GM13976 (cell line): Measurements from ENCODE around the gene THSD4.
"Not testable (repeated sequence)": the region's sequence is repeated elsewhere in the genome, so short reads cannot be mapped to it uniquely, and the experiment has no call there.

Experiments
- DNase-seq: peaks from one replicate; pipeline ENCODE4 v3.0.0; 2012; ENCODE audit warnings: low spot score
- CTCF ChIP-seq: IDR thresholded peaks from 2 replicates; pipeline ENCODE4 v1.5.1; 2012; ENCODE audit warnings: borderline replicate concordance, mild to moderate bottlenecking; ENCODE audit not compliant: insufficient read depth; ENCODE audit errors: extremely low read depth, missing control alignments, control extremely low read depth
- in situ Hi-C: fragments of 300-500 bp; cut with MboI; formaldehyde crosslinking; loops from one replicate; pipeline ENCODE4 v1.12.0; 2022; ENCODE audit warnings: low sequenced_read_pairs, mixed read lengths, inconsistent platforms; ENCODE audit not compliant: unreplicated experiment

THSD4 gene

GRCh38 chr15:71160976-71161375, 45.7 kb downstream of the THSD4 start:
- in situ Hi-C loops = no loop called here
- DNase-seq = no peak
- no peak for TF ChIP-seq CTCF

GRCh38 chr15:71162309-71162708, 47.0 kb downstream of the THSD4 start:
- in situ Hi-C loops = no loop called here
- no peak for TF ChIP-seq CTCF
- DNase-seq = no peak

- in situ Hi-C loops, DNase-seq: not testable (repeated sequence)
Observed at GRCh38 chr15:71164606-71165005, 49.3 kb downstream of the THSD4 start.

- no peak for TF ChIP-seq CTCF
- in situ Hi-C loops = no loop called here
- DNase-seq = no peak
Observed at GRCh38 chr15:71167445-71168165, 52.3 kb downstream of the THSD4 start.

- no peak for DNase-seq
- TF ChIP-seq CTCF = no peak
- in situ Hi-C loops = no loop called here
Observed at GRCh38 chr15:71168166-71168834, 53.0 kb downstream of the THSD4 start.

- in situ Hi-C loops = no loop called here
- no peak for DNase-seq
- TF ChIP-seq CTCF = no peak
Observed at GRCh38 chr15:71170163-71170562, 54.9 kb downstream of the THSD4 start.

- no peak for DNase-seq
- no peak for TF ChIP-seq CTCF
- in situ Hi-C loops = no loop called here
Observed at GRCh38 chr15:71171195-71171594, 55.9 kb downstream of the THSD4 start.

- in situ Hi-C loops, DNase-seq: not testable (repeated sequence)
Observed at GRCh38 chr15:71174360-71174759, 59.1 kb downstream of the THSD4 start.
